GM21447 (cell line): Measurements from ENCODE around the gene DNMT1.
A peak's percentile ranks its signal among the peaks of the same experiment; 100 is the strongest.

Experiments used
- ATAC-seq: cut with Tn5 transposase; IDR thresholded peaks from one replicate; pipeline ENCODE4 v1.9.1; 2021; ENCODE audit not compliant: unreplicated experiment

The DNMT1 gene

DNA sequence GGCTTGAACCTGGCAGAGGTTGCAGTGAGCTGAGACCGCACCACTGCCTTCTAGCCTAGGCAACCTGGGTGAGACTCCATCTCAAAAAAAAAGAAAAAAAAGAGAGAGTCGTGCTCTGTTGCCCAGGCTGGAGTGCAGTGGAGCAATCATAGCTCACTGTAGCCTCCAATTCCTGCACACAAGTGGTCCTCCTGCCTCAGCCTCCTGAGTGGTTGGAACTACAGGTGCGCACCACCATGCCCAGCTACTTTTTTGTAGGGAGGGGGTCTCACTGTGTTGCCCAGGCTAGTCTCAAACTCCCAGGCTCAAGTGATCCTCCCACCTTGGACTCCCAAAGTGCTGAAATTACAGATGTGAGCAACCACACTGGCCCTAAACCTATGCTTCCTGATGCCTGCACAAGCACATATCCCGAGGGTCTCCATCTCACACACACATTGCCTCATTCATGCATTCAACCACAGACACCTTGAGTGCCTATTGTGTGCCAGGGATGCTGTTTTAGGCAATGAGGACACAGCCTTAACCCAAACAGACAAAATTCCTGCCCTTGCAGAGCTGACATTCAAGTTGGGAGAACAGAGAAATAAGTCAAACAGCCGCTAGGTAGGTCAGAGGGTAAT, 94.5 kb downstream of the DNMT1 start:
- ATAC-seq: no peak

DNA sequence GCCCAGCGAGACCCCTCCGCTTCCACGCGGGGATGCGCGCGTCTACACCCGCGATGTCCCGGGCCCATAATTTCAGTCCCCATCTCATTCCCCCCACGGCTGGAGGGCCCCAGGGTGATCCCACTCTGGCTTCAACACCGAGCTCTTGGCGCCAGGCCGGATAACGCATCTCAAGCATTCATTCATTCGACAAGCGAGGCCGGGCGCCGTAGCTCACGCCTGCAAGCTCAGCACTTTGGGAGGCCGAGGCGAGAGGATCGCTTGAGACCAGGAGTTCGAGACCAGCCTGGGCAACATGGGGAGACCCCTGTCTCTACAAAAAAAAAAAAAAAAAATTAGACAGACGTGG, 98.2 kb downstream of the DNMT1 start:
- ATAC-seq: no peak

DNA sequence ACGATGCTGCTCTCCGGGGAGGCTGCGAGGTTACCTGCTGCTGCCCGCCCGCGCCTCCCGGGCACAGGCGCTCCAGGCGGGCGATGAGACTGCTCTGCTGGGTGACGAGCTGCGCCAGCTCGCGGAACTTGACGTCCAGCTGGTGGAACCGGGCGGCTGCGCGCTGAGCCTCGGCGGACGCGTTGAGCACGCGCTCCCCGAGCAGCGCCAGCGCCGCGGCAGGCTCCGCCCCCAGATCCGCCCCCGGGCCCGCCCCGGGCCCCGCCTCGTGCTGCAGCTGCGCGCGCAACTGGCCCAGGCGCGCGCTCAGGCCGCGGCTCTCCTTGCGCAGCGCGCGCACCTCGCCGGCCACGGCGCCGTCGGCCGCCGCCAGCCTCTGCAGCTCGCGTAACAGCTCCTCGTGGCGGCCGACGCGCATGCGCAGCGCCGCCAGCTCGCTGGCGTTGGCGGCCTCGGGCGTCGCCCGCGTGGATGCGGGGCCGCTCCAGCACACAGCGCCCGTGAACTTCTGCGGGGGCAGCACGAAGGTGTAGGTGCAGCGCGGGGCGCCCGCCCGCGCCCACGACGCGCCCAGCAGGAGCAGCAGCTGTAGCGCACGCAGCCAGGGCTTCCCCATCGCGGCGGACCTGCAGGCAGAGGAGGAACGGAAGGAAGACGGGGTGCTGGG, 98.7 kb downstream of the DNMT1 start:
- ATAC-seq: no peak

GRCh38 chr19:10095622-10095947, 99.2 kb downstream of the DNMT1 start:
- no peak for ATAC-seq

GRCh38 chr19:10093295-10094186, 101.2 kb downstream of the DNMT1 start:
- no peak for ATAC-seq

GRCh38 chr19:10092648-10093294, 102.0 kb downstream of the DNMT1 start:
- no peak for ATAC-seq

GRCh38 chr19:10091895-10092641, 102.7 kb downstream of the DNMT1 start:
- no peak for ATAC-seq

DNA sequence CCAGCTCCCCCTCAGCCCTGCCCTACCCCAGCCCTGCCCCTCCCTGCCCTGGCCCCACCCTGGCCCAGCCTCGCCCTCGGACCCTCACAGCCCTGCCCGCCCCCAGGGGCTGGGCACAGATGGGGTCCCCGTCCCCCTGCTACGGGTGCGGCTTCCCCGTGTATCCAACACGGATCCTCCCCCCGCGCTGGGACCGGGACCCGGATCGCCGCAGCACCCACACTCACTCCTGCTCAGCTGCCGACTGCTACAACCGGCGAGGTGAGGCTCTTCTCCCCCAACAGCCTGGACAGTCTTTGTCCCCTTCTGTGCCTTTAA, 103.4 kb downstream of the DNMT1 start:
- ATAC-seq: no peak

- no peak for ATAC-seq
Observed at GRCh38 chr19:10089801-10090375, 104.9 kb downstream of the DNMT1 start.

- ATAC-seq: no peak
Observed at GRCh38 chr19:10088949-10089554, 105.7 kb downstream of the DNMT1 start.

DNA sequence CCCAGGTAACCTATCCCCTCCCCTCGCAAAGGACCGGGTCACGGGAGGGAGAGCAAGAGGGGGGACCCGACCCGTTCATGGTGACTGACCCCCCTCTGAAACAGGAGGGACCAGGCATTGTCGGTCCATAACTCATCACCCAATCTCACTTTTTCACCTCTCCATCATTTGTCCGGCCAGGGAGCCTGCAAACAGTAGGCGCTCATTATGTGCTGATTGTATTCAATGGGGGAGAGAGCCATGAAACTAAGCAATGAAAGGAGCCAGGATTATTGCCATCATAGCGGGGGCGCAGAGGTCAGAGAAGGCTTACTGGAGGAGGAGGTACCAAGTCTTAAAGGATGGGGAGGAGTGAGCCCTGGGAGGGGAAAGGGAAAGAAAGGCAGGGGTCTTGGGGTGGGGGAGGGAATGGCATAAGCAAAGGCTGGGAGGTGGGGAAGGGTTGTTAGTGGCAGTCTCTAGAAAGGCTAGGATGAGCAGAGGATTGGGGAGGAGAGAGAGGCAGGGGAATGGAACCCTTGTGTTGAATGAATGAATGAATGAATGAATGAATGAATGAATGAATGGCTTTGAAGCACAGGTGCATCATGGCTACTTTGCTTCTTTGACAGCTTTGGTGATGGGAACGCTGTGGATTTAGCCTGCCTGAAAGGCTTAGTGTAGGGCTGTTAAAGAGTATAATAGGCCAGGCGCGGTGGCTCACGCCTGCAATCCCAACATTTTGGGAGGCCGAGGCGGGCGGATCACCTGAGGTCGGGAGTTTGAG, 107.3 kb downstream of the DNMT1 start:
- no peak for ATAC-seq

DNA sequence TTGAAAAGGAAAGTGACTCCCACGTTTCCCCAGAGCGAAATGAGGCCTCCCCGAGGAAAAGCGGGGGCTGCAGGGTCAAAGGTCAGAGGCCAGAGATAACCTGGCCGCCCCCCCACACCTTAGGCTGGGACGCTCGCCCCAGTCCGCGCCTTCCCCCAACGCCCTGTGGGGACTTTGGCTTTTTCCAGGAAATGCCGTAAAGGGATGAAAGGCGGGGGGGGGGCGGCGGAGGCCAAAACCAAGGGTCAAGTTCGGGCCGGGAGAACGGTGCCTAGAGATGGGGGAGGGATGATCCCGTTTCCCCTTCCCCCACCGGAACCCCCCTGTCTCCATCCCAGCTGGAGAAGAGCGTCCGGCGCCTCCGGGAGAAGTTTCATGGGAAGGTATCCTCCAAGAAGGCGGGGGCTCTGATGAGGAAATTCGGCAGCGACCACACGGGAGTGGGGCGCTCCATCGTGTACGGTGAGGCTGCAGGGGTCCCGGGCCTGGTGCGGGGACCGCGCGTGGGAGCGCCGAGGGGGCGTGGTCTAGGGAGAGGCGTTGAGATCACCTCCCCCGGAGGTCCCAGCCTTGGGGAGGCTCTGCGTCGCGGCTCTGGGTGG, 108.1 kb downstream of the DNMT1 start:
- no peak for ATAC-seq

GRCh38 chr19:10085641-10086590, 108.8 kb downstream of the DNMT1 start, which contains the start of gene SHFL:
SHFL (plus strand) TSS chr19:10086317; CDS start chr19:10086428, 111 bp downstream.
- peak; percentile 80 for ATAC-seq

- no peak for ATAC-seq
Observed at GRCh38 chr19:10084803-10085202, 110.0 kb downstream of the DNMT1 start.

GRCh38 chr19:10083911-10084310, 110.8 kb downstream of the DNMT1 start:
- ATAC-seq: no peak
